CD14-positive monocyte (primary cell): ENCODE measurements around the gene HLA-G. TPM values are rescaled to one million over a fixed set of nuclear protein-coding genes. Genes with fewer than 3 reads are reported as not detected.

Source experiments
- DNase-seq, 3 donors: peaks; one replicate each; pipeline ENCODE4 v3.0.0-alpha.2; 2011 to 2022
- H2AFZ ChIP-seq: 2 replicates; pipeline ENCODE4 v1.6.0; 2012; ENCODE audit warnings: mild to moderate bottlenecking, low read depth, low read length, inconsistent platforms; ENCODE audit not compliant: insufficient read depth, poor library complexity, severe bottlenecking
- H3K27ac ChIP-seq, 2 donors: 1 replicate in 1 of 2; 2 replicates in 1 of 2; pipeline ENCODE4 v1.5.1; 2012 to 2013; ENCODE audit warnings: low read length in 2 of 2, control low read depth in 1 of 2, inconsistent platforms in 1 of 2, low read depth in 1 of 2, mild to moderate bottlenecking in 1 of 2
- H3K27me3 ChIP-seq, 2 donors: one replicate each; pipeline versions ENCODE4 v1.6.0 to v1.6.1; 2011 to 2013; ENCODE audit warnings: low read length in 2 of 2; ENCODE audit not compliant: control insufficient read depth in 2 of 2, insufficient read depth in 2 of 2
- H3K36me3 ChIP-seq, 2 donors: replicated peaks in 1 of 2; 1 replicate in 1 of 2; 2 replicates in 1 of 2; pipeline versions ENCODE4 v1.5.1 to v1.6.1; 2012 to 2013; ENCODE audit warnings: low read length in 2 of 2, control low read depth in 1 of 2, inconsistent platforms in 1 of 2, mild to moderate bottlenecking in 1 of 2; ENCODE audit not compliant: insufficient read depth in 2 of 2, control insufficient read depth in 1 of 2
- H3K4me1 ChIP-seq, 2 donors: 1 replicate in 1 of 2; 2 replicates in 1 of 2; pipeline versions ENCODE4 v1.5.1 to v1.6.1; 2012 to 2013; ENCODE audit warnings: low read length in 2 of 2, control low read depth in 1 of 2, inconsistent platforms in 1 of 2, mild to moderate bottlenecking in 1 of 2, moderate library complexity in 1 of 2; ENCODE audit not compliant: insufficient read depth in 2 of 2, control insufficient read depth in 1 of 2
- H3K4me2 ChIP-seq: replicated peaks from 2 replicates; pipeline ENCODE3; 2012; ENCODE audit warnings: low read length, moderate library complexity, mild to moderate bottlenecking; ENCODE audit not compliant: poor library complexity, severe bottlenecking; ENCODE audit errors: extremely low read depth
- H3K4me3 ChIP-seq, 3 experiments: fragments of 200-600 bp in 1 of 3; sonication (generic) in 1 of 3; replicated peaks in 1 of 3; 1 replicate in 2 of 3; 2 replicates in 1 of 3; pipeline ENCODE4 v1.5.1; 2011 to 2013; ENCODE audit warnings: low read length in 3 of 3, mild to moderate bottlenecking in 3 of 3, control low read depth in 2 of 3, low read depth in 2 of 3, inconsistent platforms in 1 of 3, moderate library complexity in 1 of 3
- H3K79me2 ChIP-seq: 2 replicates; pipeline ENCODE4 v1.6.0; 2012; ENCODE audit warnings: mild to moderate bottlenecking, control low read depth, inconsistent platforms, low read length, moderate library complexity; ENCODE audit not compliant: insufficient read depth
- H3K9ac ChIP-seq: 2 replicates; pipeline ENCODE4 v1.6.0; 2017; ENCODE audit warnings: low read length, mild to moderate bottlenecking; ENCODE audit not compliant: insufficient read depth, poor library complexity, severe bottlenecking
- H3K9me3 ChIP-seq, 2 donors: replicated peaks in 1 of 2; 1 replicate in 1 of 2; 2 replicates in 1 of 2; pipeline versions ENCODE4 v1.5.1 to v1.6.1; 2012 to 2013; ENCODE audit warnings: low read length in 2 of 2, control low read depth in 1 of 2; ENCODE audit not compliant: control insufficient read depth in 1 of 2, insufficient read depth in 1 of 2
- H4K20me1 ChIP-seq: 2 replicates; pipeline ENCODE4 v1.6.0; 2012; ENCODE audit warnings: mild to moderate bottlenecking, low read length, control low read depth, moderate library complexity; ENCODE audit not compliant: insufficient read depth
- H3K27ac Mint-ChIP-seq, 7 donors: one replicate each; pipeline ENCODE4 v1.8.0; 2020; ENCODE audit warnings: mild to moderate bottlenecking in 7 of 7, mixed read lengths in 7 of 7, moderate library complexity in 6 of 7, inconsistent platforms in 2 of 7
- H3K27me3 Mint-ChIP-seq, 3 donors: one replicate each; pipeline ENCODE4 v1.8.0; 2021 to 2022; ENCODE audit warnings: low read depth in 3 of 3, mild to moderate bottlenecking in 3 of 3, mixed read lengths in 3 of 3, moderate library complexity in 3 of 3, inconsistent platforms in 1 of 3
- H3K36me3 Mint-ChIP-seq, 2 donors: one replicate each; pipeline ENCODE4 v1.8.0; 2020; ENCODE audit warnings: mixed read lengths in 2 of 2, inconsistent platforms in 1 of 2, mild to moderate bottlenecking in 1 of 2
- H3K4me1 Mint-ChIP-seq: one replicate; pipeline ENCODE4 v1.8.0; 2020; ENCODE audit warnings: mild to moderate bottlenecking, mixed read lengths
- H3K4me3 Mint-ChIP-seq, 2 donors: one replicate each; pipeline ENCODE4 v1.8.0; 2020; ENCODE audit warnings: mild to moderate bottlenecking in 2 of 2, mixed read lengths in 2 of 2, moderate library complexity in 1 of 2
- H3K9me3 Mint-ChIP-seq, 7 donors: one replicate each; pipeline ENCODE4 v1.8.0; 2020 to 2022; ENCODE audit warnings: mixed read lengths in 7 of 7, mild to moderate bottlenecking in 6 of 7, moderate library complexity in 6 of 7, inconsistent platforms in 2 of 7
- WGBS: methylation state at CpG from one replicate; pipeline ENCODE4 v1.1.5; 2013; ENCODE audit warnings: missing lambda C conversion rate; ENCODE audit not compliant: insufficient coverage; 5-methylcytosine and 5-hydroxymethylcytosine counted together
- intact Hi-C, 2 donors: fragments of 100-400 bp; cut with micrococcal nuclease; formaldehyde crosslinking; loops; one replicate each; pipeline versions ENCODE4 v1.15.0 to v1.15.1; 2023
- polyA plus RNA-seq, 3 donors: library from polyadenylated mRNA; depleted of rRNA in 1 of 3; unstranded in 2 of 3; stranded (reverse) in 1 of 3; fragments of 300-500 nt in 2 of 3; fragments of >200 nt in 1 of 3; fragmentation: Illumina TruSeq in 2 of 3; gene quantifications; 1 replicate in 2 of 3; 2 replicates in 1 of 3; pipeline ENCODE4 v1.2.3, GENCODE V29; 2012 to 2021
- TF ChIP-seq, protein P1 (sequence below): fragments of 200-600 bp; IDR thresholded peaks from one replicate; pipeline ENCODE4 v1.8.0; 2022; ENCODE audit warnings: antibody characterized with exemption, mild to moderate bottlenecking

The HLA-G gene
- polyA plus RNA-seq, 3 donors = 0.12 to 2.3 (median 0.89) TPM

DNA sequence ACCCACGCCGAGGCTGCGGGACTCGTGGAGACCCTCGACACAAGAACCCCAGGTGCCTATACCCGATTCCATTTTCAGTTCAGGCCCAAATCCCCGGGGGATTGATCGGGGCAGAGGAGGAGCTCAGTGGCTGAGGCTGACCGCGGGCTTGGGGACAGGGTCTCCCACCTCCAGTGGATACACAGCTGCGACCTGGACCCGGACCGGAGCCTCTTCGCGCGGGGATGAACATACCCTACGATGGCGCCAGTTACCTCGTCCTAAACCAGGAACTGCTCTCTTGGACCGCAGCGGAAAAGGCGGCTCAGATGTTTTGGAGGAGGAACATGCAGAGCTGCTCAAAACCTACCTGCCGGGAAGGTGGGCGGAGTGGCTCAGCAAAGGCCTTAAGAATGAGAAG lies 27.4 kb upstream of the HLA-G start:
- Mint-ChIP-seq H3K4me3 (no peak overlapping the region), H3K27ac (no peak overlapping the region), H3K27me3 (peaks cover 10 to 22% (median 11%) of the 10 kb centered on the region in 3 donors), H3K9me3 (peaks cover 0 to 8% (median 0%) of the 10 kb centered on the region in 7 donors), H3K4me1 (no peaks in the 10 kb centered on the region), H3K36me3 (no peaks in the 10 kb centered on the region)
- Histone ChIP-seq H3K36me3 (no peaks in the 10 kb centered on the region), H3K27ac (no peak overlapping the region), H3K9ac (no peak overlapping the region), H3K9me3 (no peaks in the 10 kb centered on the region), H3K4me3 (no peak overlapping the region), H3K79me2 (no peaks in the 10 kb centered on the region), H2AFZ (no peak overlapping the region), H3K4me1 (no peaks in the 10 kb centered on the region), H4K20me1 (no peaks in the 10 kb centered on the region), H3K27me3 (peaks cover 2 to 17% of the 10 kb centered on the region in 2 donors), H3K4me2 (no peak overlapping the region)
- TF ChIP-seq, protein P1, sequence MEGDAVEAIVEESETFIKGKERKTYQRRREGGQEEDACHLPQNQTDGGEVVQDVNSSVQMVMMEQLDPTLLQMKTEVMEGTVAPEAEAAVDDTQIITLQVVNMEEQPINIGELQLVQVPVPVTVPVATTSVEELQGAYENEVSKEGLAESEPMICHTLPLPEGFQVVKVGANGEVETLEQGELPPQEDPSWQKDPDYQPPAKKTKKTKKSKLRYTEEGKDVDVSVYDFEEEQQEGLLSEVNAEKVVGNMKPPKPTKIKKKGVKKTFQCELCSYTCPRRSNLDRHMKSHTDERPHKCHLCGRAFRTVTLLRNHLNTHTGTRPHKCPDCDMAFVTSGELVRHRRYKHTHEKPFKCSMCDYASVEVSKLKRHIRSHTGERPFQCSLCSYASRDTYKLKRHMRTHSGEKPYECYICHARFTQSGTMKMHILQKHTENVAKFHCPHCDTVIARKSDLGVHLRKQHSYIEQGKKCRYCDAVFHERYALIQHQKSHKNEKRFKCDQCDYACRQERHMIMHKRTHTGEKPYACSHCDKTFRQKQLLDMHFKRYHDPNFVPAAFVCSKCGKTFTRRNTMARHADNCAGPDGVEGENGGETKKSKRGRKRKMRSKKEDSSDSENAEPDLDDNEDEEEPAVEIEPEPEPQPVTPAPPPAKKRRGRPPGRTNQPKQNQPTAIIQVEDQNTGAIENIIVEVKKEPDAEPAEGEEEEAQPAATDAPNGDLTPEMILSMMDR = no peak
- intact Hi-C loops = no loop called here
- 91% methylated on average over 23 of the region's 24 CpGs for WGBS
- DNase-seq = no peak

- no peak overlapping the region for H3K4me2 ChIP-seq
- no peaks in the 10 kb centered on the region for H3K9me3 ChIP-seq
- no peaks in the 10 kb centered on the region for H4K20me1 ChIP-seq
- no peaks in the 10 kb centered on the region for H3K36me3 ChIP-seq
- H3K4me1 ChIP-seq = no peaks in the 10 kb centered on the region
- peaks cover 0 to 8% (median 0%) of the 10 kb centered on the region in 7 donors for H3K9me3 Mint-ChIP-seq
- no peaks in the 10 kb centered on the region for H3K4me1 Mint-ChIP-seq
- no peak overlapping the region for H3K4me3 ChIP-seq
- H3K27me3 ChIP-seq = peaks cover 11 to 24% of the 10 kb centered on the region in 2 donors
- no peak for DNase-seq
- intact Hi-C loops = no loop called here
- TF ChIP-seq, protein P1 = no peak
- WGBS = no CpG with 5 or more reads among the region's 3 CpGs
- no peak overlapping the region for H2AFZ ChIP-seq
- H3K9ac ChIP-seq = no peak overlapping the region
- H3K27ac ChIP-seq = no peak overlapping the region
- H3K36me3 Mint-ChIP-seq = no peaks in the 10 kb centered on the region
- peaks cover 12 to 35% (median 33%) of the 10 kb centered on the region in 3 donors for H3K27me3 Mint-ChIP-seq
- no peak overlapping the region for H3K4me3 Mint-ChIP-seq
- no peak overlapping the region for H3K27ac Mint-ChIP-seq
- H3K79me2 ChIP-seq = no peaks in the 10 kb centered on the region
Observed at GRCh38 chr6:29806387-29806786, 21.2 kb upstream of the HLA-G start.
